Loucy (cell line): ENCODE results near the gene CMTR2.

Experiments
- CTCF ChIP-seq: fragments of 200-600 bp; sonication (generic); conservative IDR thresholded peaks from 2 replicates; pipeline ENCODE4 v1.5.1; 2014; ENCODE audit warnings: mild to moderate bottlenecking, antibody characterized with exemption, low read length
- EZH2phosphoT487 ChIP-seq: fragments of 200-600 bp; IDR thresholded peaks from 2 replicates; pipeline ENCODE4 v1.6.1; 2018; ENCODE audit warnings: antibody characterized with exemption, mild to moderate bottlenecking, moderate library complexity, borderline replicate concordance

GRCh38 chr16:71288570-71288889 lies 672 bp downstream of the CMTR2 start:
- TF ChIP-seq CTCF (no peak), EZH2phosphoT487 (no peak)
